ENCODE measurements around the gene CD36.

- no peak for TF ChIP-seq YY1 (IDR thresholded peaks at IDR 0.05; ENCODE audit: insufficient read depth, insufficient read length)
- TF ChIP-seq ZNF274 (IDR thresholded peaks at IDR 0.05; ENCODE audit: low read depth, low read length) = no peak
Observed at GRCh38 chr7:80635998-80636397, 2.4 kb upstream of the CD36 start.

Measured in NT2/D1 (cell line).